HCT116 (cell line): ENCODE data around the gene CTSW. TPM values are rescaled to one million over a fixed set of nuclear protein-coding genes. Genes with fewer than 3 reads are reported as not detected.

Source experiments
- ATAC-seq: fragments of 200-7000 bp; cut with Tn5 transposase; 2 replicates; pipeline ENCODE4 v1.9.1; 2020; ENCODE audit warnings: mild to moderate bottlenecking, moderate library complexity
- BruUV-seq: library from RNA; stranded (reverse); fragments of 400-500 nt; replicated peaks from 2 replicates; lab custom pipeline; 2021; lab: Mats Ljungman, UMichigan
- CTCF ChIA-PET: fragments of 300-600 bp; sonication (Branson Sonifier 250); formaldehyde crosslinking; loops from one replicate; lab custom pipeline; 2021; ENCODE audit warnings: antibody characterized with exemption; lab: Charles Lee
- POLR2A ChIA-PET: fragments of 300-600, 350-600 bp; sonication (Branson Sonifier 250); formaldehyde crosslinking; loops from one replicate; lab custom pipeline; 2021; ENCODE audit warnings: antibody characterized with exemption; lab: Charles Lee
- RAD21 ChIA-PET, 2 experiments: fragments of 300-600 bp; sonication (Branson Sonifier 250); formaldehyde crosslinking; loops; one replicate each; lab custom pipeline; 2023; ENCODE audit warnings: low total read pairs in 2 of 2; ENCODE audit not compliant: uncharacterized antibody in 2 of 2, unreplicated experiment in 2 of 2, low non-redundant PET in 1 of 2; lab: Charles Lee
- DNase-seq: peaks from one replicate; pipeline ENCODE4 v3.0.0-alpha.2; 2010; ENCODE audit warnings: low read depth, low spot score
- H2AFZ ChIP-seq: fragments of 200-600 bp; shearing (Covaris generic), sonication (generic); 2 replicates; pipeline ENCODE4 v1.6.1; 2017; ENCODE audit warnings: low read depth, mixed run types, mixed read lengths, antibody characterized with exemption, low read length; ENCODE audit not compliant: poor library complexity, severe bottlenecking
- H3K27ac ChIP-seq: 2 replicates; pipeline ENCODE4 v1.5.1; 2012; ENCODE audit warnings: low read depth, low read length
- H3K27me3 ChIP-seq: fragments of 200-600 bp; sonication (generic); 2 replicates; pipeline ENCODE4 v1.6.1; 2016; ENCODE audit warnings: mixed run types, low read length, mixed read lengths; ENCODE audit not compliant: insufficient read depth
- H3K36me3 ChIP-seq, 2 experiments: fragments of 200-500 bp in 1 of 2; fragments of 200-600 bp in 1 of 2; sonication (Bioruptor generic) in 1 of 2; sonication (generic) in 1 of 2; 2 replicates each; pipeline versions ENCODE4 v1.5.1 to v1.6.1; 2014 to 2016; ENCODE audit warnings: low read length in 2 of 2, inconsistent platforms in 1 of 2, mixed read lengths in 1 of 2, mixed run types in 1 of 2; ENCODE audit not compliant: insufficient read depth in 2 of 2, control insufficient read depth in 1 of 2
- H3K4me1 ChIP-seq, 2 experiments: fragments of 200-600 bp in 1 of 2; sonication (generic) in 1 of 2; 2 replicates each; pipeline versions ENCODE4 v1.5.1 to v1.6.1; 2012 to 2017; ENCODE audit warnings: low read length in 2 of 2, inconsistent platforms in 1 of 2, mild to moderate bottlenecking in 1 of 2, mixed read lengths in 1 of 2, mixed run types in 1 of 2, moderate library complexity in 1 of 2; ENCODE audit not compliant: insufficient read depth in 2 of 2, control insufficient read depth in 1 of 2
- H3K4me2 ChIP-seq: fragments of 200-600 bp; sonication (generic); 2 replicates; pipeline ENCODE4 v1.6.1; 2017; ENCODE audit warnings: mixed run types, low read length, mixed read lengths
- H3K4me3 ChIP-seq, 2 experiments: fragments of 200-600 bp in 1 of 2; sonication (generic) in 1 of 2; replicated peaks in 1 of 2; 2 replicates each; pipeline ENCODE4 v1.5.1; 2011 to 2016; ENCODE audit warnings: low read length in 2 of 2, control low read depth in 1 of 2, low read depth in 1 of 2, mild to moderate bottlenecking in 1 of 2, mixed read lengths in 1 of 2, mixed run types in 1 of 2
- H3K79me2 ChIP-seq: fragments of 200-600 bp; sonication (generic); 2 replicates; pipeline ENCODE4 v1.6.1; 2017; ENCODE audit warnings: mild to moderate bottlenecking, mixed run types, low read length, moderate library complexity, mixed read lengths; ENCODE audit not compliant: insufficient read depth
- H3K9ac ChIP-seq: fragments of 200-600 bp; sonication (generic); 2 replicates; pipeline ENCODE4 v1.6.1; 2016; ENCODE audit warnings: low read length, mixed read lengths
- H3K9me2 ChIP-seq: fragments of 200-600 bp; sonication (generic), shearing (Covaris generic); 2 replicates; pipeline ENCODE4 v1.6.1; 2017; ENCODE audit warnings: mixed run types, mild to moderate bottlenecking, moderate library complexity; ENCODE audit not compliant: insufficient read depth
- H3K9me3 ChIP-seq, 2 experiments: fragments of 200-500 bp in 1 of 2; fragments of 200-600 bp in 1 of 2; sonication (Bioruptor generic) in 1 of 2; sonication (generic) in 1 of 2; 2 replicates each; pipeline ENCODE4 v1.6.1; 2014 to 2017; ENCODE audit warnings: low read length in 2 of 2, mixed read lengths in 2 of 2, inconsistent platforms in 1 of 2, low read depth in 1 of 2, mild to moderate bottlenecking in 1 of 2, mixed run types in 1 of 2, moderate library complexity in 1 of 2; ENCODE audit not compliant: control insufficient read depth in 1 of 2, insufficient read depth in 1 of 2
- H4K20me1 ChIP-seq: fragments of 200-600 bp; sonication (generic), shearing (Covaris generic); 2 replicates; pipeline ENCODE4 v1.6.1; 2017; ENCODE audit warnings: mixed run types, mild to moderate bottlenecking, moderate library complexity; ENCODE audit not compliant: insufficient read depth
- CEBPB ChIP-seq: IDR thresholded peaks from 2 replicates; pipeline ENCODE4 v1.6.1; 2012; ENCODE audit warnings: low read depth
- EGR1 ChIP-seq: IDR thresholded peaks from 2 replicates; pipeline ENCODE4 v1.6.1; 2012; ENCODE audit warnings: low read depth
- EZH2phosphoT487 ChIP-seq: fragments of 200-600 bp; IDR thresholded peaks from 2 replicates; pipeline ENCODE4 v1.6.1; 2018; ENCODE audit warnings: antibody characterized with exemption, borderline replicate concordance
- FOSL1 ChIP-seq: IDR thresholded peaks from 2 replicates; pipeline ENCODE4 v1.6.1; 2012; ENCODE audit warnings: low read depth
- POLR2A ChIP-seq: IDR thresholded peaks from 2 replicates; pipeline ENCODE4 v1.7.0; 2011; ENCODE audit warnings: borderline replicate concordance; ENCODE audit not compliant: insufficient read depth, insufficient read length; ENCODE audit errors: extremely low read depth
- POLR2AphosphoS5 ChIP-seq: IDR thresholded peaks from 2 replicates; pipeline ENCODE4 v1.6.1; 2011; ENCODE audit warnings: mild to moderate bottlenecking, low read depth, low read length, moderate library complexity
- REST ChIP-seq: IDR thresholded peaks from 2 replicates; pipeline ENCODE4 v1.6.1; 2012; ENCODE audit warnings: low read depth
- SP1 ChIP-seq: IDR thresholded peaks from 2 replicates; pipeline ENCODE4 v1.6.1; 2012; ENCODE audit warnings: low read depth
- TCF7L2 ChIP-seq: IDR thresholded peaks from 2 replicates; pipeline ENCODE4 v1.7.0; 2011; ENCODE audit warnings: borderline replicate concordance, inconsistent platforms; ENCODE audit not compliant: insufficient read depth, insufficient read length; ENCODE audit errors: extremely low read depth
- YY1 ChIP-seq: IDR thresholded peaks from 2 replicates; pipeline ENCODE4 v1.6.1; 2011; ENCODE audit warnings: low read length, low read depth, moderate library complexity, mild to moderate bottlenecking; ENCODE audit not compliant: insufficient replicate concordance; ENCODE audit errors: extremely low read depth
- ZNF274 ChIP-seq: fragments of 200-500 bp; sonication (Bioruptor generic); IDR thresholded peaks from 2 replicates; pipeline ENCODE4 v1.6.1; 2014; ENCODE audit warnings: mild to moderate bottlenecking, low read depth, low read length, inconsistent platforms
- intact Hi-C: fragments of 100-400 bp; cut with micrococcal nuclease; formaldehyde crosslinking; loops from 2 replicates; pipeline ENCODE4 v1.10.0; 2022
- total RNA-seq: library from RNA; stranded (reverse); gene quantifications from one replicate; pipeline ENCODE4 v1.2.1, GENCODE V29; 2021; ENCODE audit not compliant: unreplicated experiment
- TF ChIP-seq, protein P1 (sequence below): IDR thresholded peaks from 2 replicates; pipeline ENCODE4 v1.6.1; 2011; ENCODE audit warnings: mild to moderate bottlenecking, low read length, moderate library complexity; ENCODE audit not compliant: insufficient replicate concordance; ENCODE audit errors: extremely low read depth

CTSW gene
- total RNA-seq, 1 experiment from 2014 or later: not detected

- intact Hi-C loops: no loop called here
- H3K27me3 ChIP-seq: no peaks in the 10 kb centered on the region
- no peak overlapping the region for H3K27ac ChIP-seq
- no peak overlapping the region for H3K4me3 ChIP-seq
- ChIA-PET POLR2A (no interaction called here), RAD21 (no interaction called here), CTCF (no interaction called here)
- TF ChIP-seq EGR1 (no peak), REST (no peak), YY1 (no peak), FOSL1 (no peak), POLR2AphosphoS5 (no peak), CEBPB (no peak), ZNF274 (no peak), SP1 (no peak), POLR2A (no peak), TCF7L2 (no peak), EZH2phosphoT487 (no peak)
- TF ChIP-seq, protein P1, sequence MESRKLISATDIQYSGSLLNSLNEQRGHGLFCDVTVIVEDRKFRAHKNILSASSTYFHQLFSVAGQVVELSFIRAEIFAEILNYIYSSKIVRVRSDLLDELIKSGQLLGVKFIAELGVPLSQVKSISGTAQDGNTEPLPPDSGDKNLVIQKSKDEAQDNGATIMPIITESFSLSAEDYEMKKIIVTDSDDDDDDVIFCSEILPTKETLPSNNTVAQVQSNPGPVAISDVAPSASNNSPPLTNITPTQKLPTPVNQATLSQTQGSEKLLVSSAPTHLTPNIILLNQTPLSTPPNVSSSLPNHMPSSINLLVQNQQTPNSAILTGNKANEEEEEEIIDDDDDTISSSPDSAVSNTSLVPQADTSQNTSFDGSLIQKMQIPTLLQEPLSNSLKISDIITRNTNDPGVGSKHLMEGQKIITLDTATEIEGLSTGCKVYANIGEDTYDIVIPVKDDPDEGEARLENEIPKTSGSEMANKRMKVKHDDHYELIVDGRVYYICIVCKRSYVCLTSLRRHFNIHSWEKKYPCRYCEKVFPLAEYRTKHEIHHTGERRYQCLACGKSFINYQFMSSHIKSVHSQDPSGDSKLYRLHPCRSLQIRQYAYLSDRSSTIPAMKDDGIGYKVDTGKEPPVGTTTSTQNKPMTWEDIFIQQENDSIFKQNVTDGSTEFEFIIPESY: no peak
- H3K9me3 ChIP-seq: no peaks in the 10 kb centered on the region
- H3K79me2 ChIP-seq: peaks cover 7% of the 10 kb centered on the region; the same call in 1 of the 2 replicates
- H3K36me3 ChIP-seq: peaks cover 5 to 20% of the 10 kb centered on the region in 2 experiments; a peak in 3 of 4 replicates
- no peak overlapping the region for H2AFZ ChIP-seq
- no peak for ATAC-seq
- no peaks in the 10 kb centered on the region for H4K20me1 ChIP-seq
- H3K4me1 ChIP-seq: peaks cover 5 to 6% of the 10 kb centered on the region in 2 experiments; a peak in 3 of 4 replicates
- no peak for DNase-seq
- BruUV-seq: no TSS peak
- no peak overlapping the region for H3K4me2 ChIP-seq
- H3K9me2 ChIP-seq: no peaks in the 10 kb centered on the region
- H3K9ac ChIP-seq: no peak overlapping the region
These were observed 45.8 kb downstream of the CTSW start for GRCh38 chr11:65925397-65925796.
